ENCODE data around the gene ATRN.
"Not testable (repeated sequence)": the region's sequence is repeated elsewhere in the genome, so short reads cannot be mapped to it uniquely, and the experiment has no call there.

Gene ATRN

GRCh38 chr20:3583765-3584164, 112.9 kb downstream of the ATRN start:
- peaks cover 4% of the 10 kb centered on the region for H3K36me3 Mint-ChIP-seq (ENCODE audit: low read depth)

DNA sequence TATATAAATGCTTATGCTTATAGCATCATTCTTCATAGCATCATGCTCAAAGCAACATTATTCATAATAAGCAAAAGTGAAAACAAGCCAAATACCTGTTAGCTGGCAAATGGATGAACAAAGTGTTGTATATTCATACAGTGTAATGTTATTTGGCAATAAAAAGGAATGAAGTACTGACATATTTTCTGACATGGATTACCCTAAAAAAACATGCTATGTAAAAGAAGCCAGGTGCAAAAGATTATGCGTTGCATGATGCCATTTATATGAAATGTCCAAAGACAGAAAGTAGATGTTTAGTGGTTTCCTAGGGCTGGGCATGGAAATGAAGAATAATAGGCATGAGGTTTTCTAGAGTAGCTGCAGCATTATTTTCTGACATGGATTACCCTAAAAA, 115.3 kb downstream of the ATRN start:
- no peaks in the 10 kb centered on the region for H3K9me3 Mint-ChIP-seq
- no peak overlapping the region for H3K27ac Mint-ChIP-seq
- DNase-seq (ENCODE audit: low spot score), result no peak
- H3K4me3 Mint-ChIP-seq, result no peak overlapping the region
- H3K4me1 Mint-ChIP-seq (ENCODE audit: low read depth), result no peaks in the 10 kb centered on the region
- H3K27me3 Mint-ChIP-seq (ENCODE audit: low read depth), result no peaks in the 10 kb centered on the region
- peaks cover 4% of the 10 kb centered on the region for H3K36me3 Mint-ChIP-seq (ENCODE audit: low read depth)

More at GRCh38 chr20:3583765-3584164, 112.9 kb downstream of the ATRN start:
- Mint-ChIP-seq H3K9me3 (no peaks in the 10 kb centered on the region), H3K4me1 (ENCODE audit: low read depth) (no peaks in the 10 kb centered on the region), H3K4me3 (no peak overlapping the region), H3K27ac (no peak overlapping the region), H3K27me3 (ENCODE audit: low read depth) (no peaks in the 10 kb centered on the region)
- no peak for DNase-seq (ENCODE audit: low spot score)

GRCh38 chr20:3590164-3590563, 119.3 kb downstream of the ATRN start:
- Mint-ChIP-seq H3K4me1 (ENCODE audit: low read depth) (no peaks in the 10 kb centered on the region), H3K4me3 (no peak overlapping the region), H3K36me3 (ENCODE audit: low read depth) (peaks cover 8% of the 10 kb centered on the region), H3K9me3 (no peaks in the 10 kb centered on the region), H3K27ac (no peak overlapping the region), H3K27me3 (ENCODE audit: low read depth) (no peaks in the 10 kb centered on the region)
- no peak for DNase-seq (ENCODE audit: low spot score)

DNA sequence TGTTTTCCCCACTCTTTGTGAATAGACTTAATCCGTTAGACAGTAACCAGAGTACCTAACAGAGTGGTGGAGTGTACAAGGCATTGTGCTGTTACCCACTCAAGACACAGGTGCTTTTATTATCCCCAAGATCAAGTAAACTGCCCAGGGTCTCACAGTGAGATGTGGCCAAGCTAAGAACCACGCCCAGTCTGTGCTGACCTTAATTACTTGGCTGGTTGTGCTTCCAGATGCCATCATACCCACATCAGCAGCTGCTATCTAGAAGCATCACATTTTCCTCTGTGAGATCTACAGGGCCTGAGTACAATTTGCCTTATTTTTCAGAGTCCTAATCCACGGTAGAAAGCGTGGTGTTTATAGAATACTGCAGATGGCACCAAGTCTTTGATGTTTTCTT, 122.1 kb downstream of the ATRN start:
- no peak overlapping the region for H3K4me3 Mint-ChIP-seq
- no peak overlapping the region for H3K27ac Mint-ChIP-seq
- DNase-seq (ENCODE audit: low spot score), result no peak
- no peaks in the 10 kb centered on the region for H3K9me3 Mint-ChIP-seq
- H3K36me3 Mint-ChIP-seq (ENCODE audit: low read depth), result peaks cover 8% of the 10 kb centered on the region
- H3K4me1 Mint-ChIP-seq (ENCODE audit: low read depth), result no peaks in the 10 kb centered on the region
- H3K27me3 Mint-ChIP-seq (ENCODE audit: low read depth), result no peaks in the 10 kb centered on the region

DNA sequence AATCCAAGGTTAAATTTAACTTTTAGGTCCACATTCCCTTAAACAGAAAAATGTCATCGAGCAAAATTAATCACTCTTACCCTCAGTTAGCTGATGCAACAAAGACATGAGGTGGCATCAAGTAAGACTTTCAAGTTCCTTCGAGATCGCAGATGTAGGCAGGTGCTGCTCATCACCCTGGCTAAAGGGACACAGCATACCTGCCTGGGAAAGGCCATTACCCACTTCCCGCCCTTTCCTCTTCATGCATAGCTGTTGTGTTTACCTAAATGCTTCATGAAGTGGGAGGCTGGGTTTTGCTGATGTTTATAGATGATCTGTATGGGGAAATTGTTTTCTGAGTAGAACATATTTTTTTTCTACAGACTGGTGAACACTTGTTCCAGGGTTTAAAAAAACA, 124.7 kb downstream of the ATRN start:
- Mint-ChIP-seq H3K27me3 (ENCODE audit: low read depth) (no peaks in the 10 kb centered on the region), H3K9me3 (no peaks in the 10 kb centered on the region), H3K27ac (no peak overlapping the region)

GRCh38 chr20:3603108-3603507, 132.3 kb downstream of the ATRN start:
- Mint-ChIP-seq H3K36me3 (ENCODE audit: low read depth) (peaks cover 6% of the 10 kb centered on the region), H3K27ac (no peak overlapping the region), H3K9me3 (no peaks in the 10 kb centered on the region), H3K4me3 (no peak overlapping the region), H3K4me1 (ENCODE audit: low read depth) (peaks cover 2% of the 10 kb centered on the region), H3K27me3 (ENCODE audit: low read depth) (no peaks in the 10 kb centered on the region)
- DNase-seq (ENCODE audit: low spot score), result no peak

More for the DNA sequence above, 124.7 kb downstream of the ATRN start:
- peaks cover 8% of the 10 kb centered on the region for H3K36me3 Mint-ChIP-seq (ENCODE audit: low read depth)
- no peak overlapping the region for H3K4me3 Mint-ChIP-seq
- no peak for DNase-seq (ENCODE audit: low spot score)
- no peaks in the 10 kb centered on the region for H3K4me1 Mint-ChIP-seq (ENCODE audit: low read depth)

- not testable (repeated sequence) for H3K36me3 Mint-ChIP-seq (ENCODE audit: low read depth); H3K4me3 Mint-ChIP-seq; H3K9me3 Mint-ChIP-seq; H3K27ac Mint-ChIP-seq; H3K4me1 Mint-ChIP-seq (ENCODE audit: low read depth); H3K27me3 Mint-ChIP-seq (ENCODE audit: low read depth); DNase-seq (ENCODE audit: low spot score)
Measured at GRCh38 chr20:3605386-3605886, 134.6 kb downstream of the ATRN start.

GRCh38 chr20:3606021-3606420, 135.2 kb downstream of the ATRN start:
- Mint-ChIP-seq H3K27me3 (ENCODE audit: low read depth) (no peaks in the 10 kb centered on the region), H3K4me3 (no peak overlapping the region), H3K27ac (no peak overlapping the region), H3K9me3 (no peaks in the 10 kb centered on the region), H3K36me3 (ENCODE audit: low read depth) (peaks cover 6% of the 10 kb centered on the region), H3K4me1 (ENCODE audit: low read depth) (peaks cover 2% of the 10 kb centered on the region)
- no peak for DNase-seq (ENCODE audit: low spot score)

- Mint-ChIP-seq H3K9me3 (no peaks in the 10 kb centered on the region), H3K36me3 (ENCODE audit: low read depth) (no peaks in the 10 kb centered on the region), H3K27ac (no peak overlapping the region), H3K4me1 (ENCODE audit: low read depth) (no peaks in the 10 kb centered on the region), H3K4me3 (no peak overlapping the region), H3K27me3 (ENCODE audit: low read depth) (no peaks in the 10 kb centered on the region)
- no peak for DNase-seq (ENCODE audit: low spot score)
Measured at GRCh38 chr20:3611901-3612300, 141.1 kb downstream of the ATRN start.

GRCh38 chr20:3612795-3613572, 142.2 kb downstream of the ATRN start:
- Mint-ChIP-seq H3K27ac (no peak overlapping the region), H3K36me3 (ENCODE audit: low read depth) (no peaks in the 10 kb centered on the region), H3K4me1 (ENCODE audit: low read depth) (no peaks in the 10 kb centered on the region), H3K4me3 (no peak overlapping the region), H3K27me3 (ENCODE audit: low read depth) (no peaks in the 10 kb centered on the region), H3K9me3 (no peaks in the 10 kb centered on the region)
- DNase-seq (ENCODE audit: low spot score), result no peak

DNA sequence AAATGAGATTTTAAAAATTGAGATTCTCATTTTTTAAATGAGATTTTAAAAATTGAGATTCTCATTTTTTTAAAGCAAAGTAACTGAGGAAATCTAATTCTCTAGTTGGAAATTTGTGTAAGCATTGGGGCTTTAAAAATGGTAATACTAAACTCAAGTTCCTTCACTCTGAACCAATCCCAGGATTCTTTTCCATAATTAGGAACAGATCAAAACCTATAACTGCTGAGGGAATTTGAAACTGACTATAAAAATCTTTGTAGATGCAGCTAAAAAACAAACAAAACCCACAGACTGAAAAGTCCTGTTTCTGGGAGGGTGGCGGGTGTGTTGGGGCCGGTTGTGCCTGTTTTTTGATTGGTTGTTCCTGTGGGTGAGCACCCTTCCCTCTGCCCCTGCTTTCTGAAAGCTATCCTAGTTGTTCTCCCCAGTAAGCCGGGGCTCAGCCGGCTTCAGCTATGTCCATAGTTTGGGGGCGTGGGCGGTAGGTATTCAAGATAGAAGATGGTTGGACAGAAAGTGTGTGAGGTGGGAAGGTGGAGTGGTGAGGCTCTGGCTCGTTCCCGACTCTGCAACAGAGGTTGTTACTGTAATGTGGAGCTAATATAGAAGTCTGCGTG, 143.1 kb downstream of the ATRN start:
- Mint-ChIP-seq H3K36me3 (ENCODE audit: low read depth) (no peaks in the 10 kb centered on the region), H3K4me3 (no peak overlapping the region), H3K4me1 (ENCODE audit: low read depth) (no peaks in the 10 kb centered on the region), H3K27ac (no peak overlapping the region), H3K9me3 (no peaks in the 10 kb centered on the region), H3K27me3 (ENCODE audit: low read depth) (no peaks in the 10 kb centered on the region)
- DNase-seq (ENCODE audit: low spot score), result no peak

DNA sequence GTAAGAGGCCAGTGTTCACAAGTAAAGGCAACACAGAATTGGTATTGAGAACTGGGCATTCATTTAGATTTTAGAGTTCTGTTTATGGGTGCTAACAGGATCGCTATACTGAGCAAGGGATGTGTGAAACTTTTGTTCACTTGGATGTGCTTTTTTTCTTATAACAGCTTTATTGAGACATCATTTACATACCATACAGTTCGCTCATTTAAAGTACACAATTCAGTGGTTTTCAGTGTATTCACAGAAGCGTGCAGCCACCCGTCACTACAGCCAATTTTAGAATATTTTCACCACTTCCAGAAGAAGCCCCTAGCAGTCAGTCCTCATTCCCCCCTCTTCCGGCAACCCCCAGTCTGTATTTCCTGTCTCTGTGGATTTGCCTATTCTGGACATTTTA, 143.6 kb downstream of the ATRN start:
- H3K4me3 Mint-ChIP-seq, result no peak overlapping the region
- no peaks in the 10 kb centered on the region for H3K27me3 Mint-ChIP-seq (ENCODE audit: low read depth)
- DNase-seq (ENCODE audit: low spot score), result no peak
- H3K36me3 Mint-ChIP-seq (ENCODE audit: low read depth), result no peaks in the 10 kb centered on the region
- no peak overlapping the region for H3K27ac Mint-ChIP-seq
- no peaks in the 10 kb centered on the region for H3K9me3 Mint-ChIP-seq
- no peaks in the 10 kb centered on the region for H3K4me1 Mint-ChIP-seq (ENCODE audit: low read depth)

- not testable (repeated sequence) for H3K4me3 Mint-ChIP-seq; H3K9me3 Mint-ChIP-seq; H3K4me1 Mint-ChIP-seq (ENCODE audit: low read depth); H3K27ac Mint-ChIP-seq; H3K27me3 Mint-ChIP-seq (ENCODE audit: low read depth); H3K36me3 Mint-ChIP-seq (ENCODE audit: low read depth); DNase-seq (ENCODE audit: low spot score)
Measured at GRCh38 chr20:3615171-3615840, 144.5 kb downstream of the ATRN start.

DNA sequence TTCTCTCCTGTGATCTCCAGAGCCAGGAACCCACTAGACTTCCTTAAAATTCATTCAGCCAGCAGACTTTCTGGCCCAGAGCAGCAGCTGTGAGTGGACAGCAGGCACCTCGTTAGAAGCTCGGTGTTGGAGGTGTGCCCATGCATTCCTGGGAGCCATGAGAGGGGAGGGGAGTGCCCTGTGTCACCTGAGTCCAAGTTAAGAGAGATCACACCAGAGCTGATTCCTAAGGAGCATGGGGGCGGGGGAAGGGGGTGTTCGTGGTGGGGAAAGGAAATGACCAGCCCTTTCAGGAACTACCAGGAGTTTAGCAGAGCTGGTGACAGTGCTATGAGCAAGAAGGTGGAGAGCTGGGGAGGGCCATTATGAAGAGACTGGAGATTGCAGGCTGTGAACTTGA, 145.4 kb downstream of the ATRN start:
- Mint-ChIP-seq H3K4me1 (ENCODE audit: low read depth) (no peaks in the 10 kb centered on the region), H3K27ac (no peak overlapping the region), H3K4me3 (no peak overlapping the region), H3K27me3 (ENCODE audit: low read depth) (no peaks in the 10 kb centered on the region), H3K9me3 (no peaks in the 10 kb centered on the region), H3K36me3 (ENCODE audit: low read depth) (no peaks in the 10 kb centered on the region)
- no peak for DNase-seq (ENCODE audit: low spot score)

All from T-helper 2 cell treated with Interferon-gamma antibody and Interleukin-4, amounts not matched to agents 5 μg/mL and 100 μg/mL, for 36 hours (primary cell).